GM21529 (cell line): ENCODE data around the gene PLEKHJ1.
"Not testable (repeated sequence)": the region's sequence is repeated elsewhere in the genome, so short reads cannot be mapped to it uniquely, and the experiment has no call there.

Experiments used
- ATAC-seq: cut with Tn5 transposase; IDR thresholded peaks from one replicate; pipeline ENCODE4 v1.9.1; 2021; ENCODE audit not compliant: unreplicated experiment

PLEKHJ1 gene

GRCh38 chr19:2201473-2202148 is 34.5 kb downstream of the PLEKHJ1 start:
- ATAC-seq: no peak

- ATAC-seq: not testable (repeated sequence)
Observed at GRCh38 chr19:2200624-2201294, 35.4 kb downstream of the PLEKHJ1 start.

GRCh38 chr19:2199861-2200623 is 36.1 kb downstream of the PLEKHJ1 start:
- ATAC-seq: no peak

GRCh38 chr19:2199215-2199614 is 36.9 kb downstream of the PLEKHJ1 start:
- no peak for ATAC-seq

- no peak for ATAC-seq
Observed at GRCh38 chr19:2198317-2198716, 37.8 kb downstream of the PLEKHJ1 start.

- no peak for ATAC-seq
Observed at GRCh38 chr19:2197270-2197669, 38.9 kb downstream of the PLEKHJ1 start.

GRCh38 chr19:2195914-2196313 is 40.2 kb downstream of the PLEKHJ1 start:
- ATAC-seq: no peak

- ATAC-seq: no peak
Observed at GRCh38 chr19:2195361-2195760, 40.8 kb downstream of the PLEKHJ1 start.

- no peak for ATAC-seq
Observed at GRCh38 chr19:2194513-2195078, 41.5 kb downstream of the PLEKHJ1 start.

GRCh38 chr19:2193807-2194206 is 42.3 kb downstream of the PLEKHJ1 start:
- no peak for ATAC-seq

GRCh38 chr19:2192862-2193261 is 43.3 kb downstream of the PLEKHJ1 start:
- no peak for ATAC-seq

GRCh38 chr19:2191456-2192310 is 44.4 kb downstream of the PLEKHJ1 start:
- no peak for ATAC-seq

GRCh38 chr19:2190848-2191455 is 45.2 kb downstream of the PLEKHJ1 start:
- no peak for ATAC-seq

GRCh38 chr19:2189880-2190279 is 46.2 kb downstream of the PLEKHJ1 start:
- ATAC-seq: no peak

GRCh38 chr19:2188708-2189385 is 47.3 kb downstream of the PLEKHJ1 start:
- no peak for ATAC-seq

GRCh38 chr19:2187159-2187558 is 49.0 kb downstream of the PLEKHJ1 start:
- ATAC-seq: no peak

GRCh38 chr19:2186071-2186846 is 49.9 kb downstream of the PLEKHJ1 start:
- ATAC-seq: no peak

GRCh38 chr19:2185734-2186070 is 50.4 kb downstream of the PLEKHJ1 start:
- no peak for ATAC-seq

- no peak for ATAC-seq
Observed at GRCh38 chr19:2184422-2184975, 51.6 kb downstream of the PLEKHJ1 start.
